ENCODE data around the gene GIT1. TPM values are rescaled to one million over a fixed set of nuclear protein-coding genes. Genes with fewer than 3 reads are reported as not detected.
"Not testable (repeated sequence)": the region's sequence is repeated elsewhere in the genome, so short reads cannot be mapped to it uniquely, and the experiment has no call there.

The GIT1 gene
- total and polyA plus RNA-seq, 2 of the 13 experiments (the other 11 are each of a cell fraction or from before 2014, with no cell fraction given) = 14.2 to 30.8 TPM

GRCh38 chr17:29559640-29560039 lies 29.8 kb downstream of the GIT1 start:
- POLR2A ChIA-PET = interaction anchor here (1.2 kb wide), 1 partner anchor 32 kb away, joined by 3 read pairs; no protein-coding TSS in a partner anchor
- Histone ChIP-seq H3K79me2 (ENCODE audit: insufficient read depth, low read length) (no peaks in the 10 kb centered on the region), H3K27ac (ENCODE audit: extremely low read length, insufficient read depth, low read length) (no peak overlapping the region), H2AFZ (ENCODE audit: low read length) (no peak overlapping the region), H3K4me2 (ENCODE audit: low read depth, low read length) (no peak overlapping the region), H3K4me1 (ENCODE audit: insufficient read depth, low read length) (peaks cover 40% of the 10 kb centered on the region), H3K4me3 (replicated peaks in 1 of 3; ENCODE audit: insufficient read depth in 1 of 3, low read depth in 2 of 3, low read length in 3 of 3) (no peak overlapping the region), H3K36me3 (replicated peaks in 1 of 2; ENCODE audit: control insufficient read depth in 1 of 2, insufficient read depth in 2 of 2, low read length in 2 of 2) (no peaks in the 10 kb centered on the region; a peak in 1 of 5 replicates), H3K27me3 (ENCODE audit: control insufficient read depth in 1 of 2, insufficient read depth in 2 of 2, low read length in 2 of 2) (0 out of 5 replicates have a peak, but pooled peaks cover 0 to 8% of the 10 kb centered on the region in 2 experiments), H3K9me3 (ENCODE audit: low read length) (no peaks in the 10 kb centered on the region), H4K20me1 (ENCODE audit: insufficient read depth, low read length) (0 out of 2 replicates have a peak, but pooled peaks cover 5% of the 10 kb centered on the region), H3K9ac (ENCODE audit: insufficient read depth, low read depth, low read length) (no peak overlapping the region)
- FAIRE-seq (no peak), ATAC-seq (no peak), DNase-seq (ENCODE audit: low spot score) (no peak)
- BruUV-seq (replicated peaks) = no TSS peak
- in situ Hi-C loops (cut with HindIII; ENCODE audit: extremely low pct_ligation_motif_present, low pct_unique_long_range_greater_than_20kb) (no loop called here), intact Hi-C loops (cut with micrococcal nuclease; ENCODE audit: unreplicated experiment) (loop anchor here (10.0 kb wide), 1 partner anchor 265 kb away; the partner anchor contains the start of gene NUFIP2)
- 85% methylated on average over 2 of the region's 2 CpGs for WGBS (ENCODE audit: low lambda C conversion rate)
- no peak for TF ChIP-seq TERF1 (CRISPR knock-in tag; IDR thresholded peaks at IDR 0.05)
- no peak for TF ChIP-seq KDM2A (CRISPR knock-in tag; IDR thresholded peaks at IDR 0.05; ENCODE audit: borderline replicate concordance, low read depth)
- TF ChIP-seq ZNF230 (CRISPR knock-in tag; IDR thresholded peaks at IDR 0.05) = no peak
- CTCF ChIA-PET (ENCODE audit: low intra/inter-chr PET ratio, low total read pairs) = no interaction called here

- TF ChIP-seq ZNF512 (CRISPR knock-in tag; IDR thresholded peaks at IDR 0.05) = peak; percentile 32; the same call in 1 of the 2 replicates
- intact Hi-C loops (cut with micrococcal nuclease; ENCODE audit: unreplicated experiment); ATAC-seq; H4K20me1 ChIP-seq (ENCODE audit: insufficient read depth, low read length); H2AFZ ChIP-seq (ENCODE audit: low read length); in situ Hi-C loops (cut with HindIII; ENCODE audit: extremely low pct_ligation_motif_present, low pct_unique_long_range_greater_than_20kb); H3K4me2 ChIP-seq (ENCODE audit: low read depth, low read length); H3K9ac ChIP-seq (ENCODE audit: insufficient read depth, low read depth, low read length); H3K9me3 ChIP-seq (ENCODE audit: low read length); POLR2A ChIA-PET; H3K79me2 ChIP-seq (ENCODE audit: insufficient read depth, low read length); CTCF ChIA-PET (ENCODE audit: low intra/inter-chr PET ratio, low total read pairs); FAIRE-seq; H3K36me3 ChIP-seq (replicated peaks in 1 of 2; ENCODE audit: control insufficient read depth in 1 of 2, insufficient read depth in 2 of 2, low read length in 2 of 2); H3K27ac ChIP-seq (ENCODE audit: extremely low read length, insufficient read depth, low read length); H3K4me3 ChIP-seq (replicated peaks in 1 of 3; ENCODE audit: insufficient read depth in 1 of 3, low read depth in 2 of 3, low read length in 3 of 3); DNase-seq (ENCODE audit: low spot score); BruUV-seq (replicated peaks): not testable (repeated sequence)
- peaks cover 39% of the 10 kb centered on the region for H3K4me1 ChIP-seq (ENCODE audit: insufficient read depth, low read length)
- WGBS (ENCODE audit: low lambda C conversion rate) = 93% methylated on average over 5 of the region's 5 CpGs
- H3K27me3 ChIP-seq (ENCODE audit: control insufficient read depth in 1 of 2, insufficient read depth in 2 of 2, low read length in 2 of 2) = peaks cover 0 to 10% of the 10 kb centered on the region in 2 experiments; a peak in 2 of 5 replicates
These were observed 31.3 kb downstream of the GIT1 start for GRCh38 chr17:29558139-29558538.
